ENCODE data around the gene GARRE1. TPM values are rescaled to one million over a fixed set of nuclear protein-coding genes. Genes with fewer than 3 reads are reported as not detected.

The GARRE1 gene
- total RNA-seq, 1 experiment from 2014 or later: 6.1 TPM

- H3K9me2 ChIP-seq (replicated peaks; ENCODE audit: low read length): no peaks in the 10 kb centered on the region
- H3K4me1 ChIP-seq (ENCODE audit: insufficient read depth, low read length): no peaks in the 10 kb centered on the region
- H3K27me3 ChIP-seq (ENCODE audit: low read length): no peaks in the 10 kb centered on the region
- BruUV-seq (replicated peaks): TSS peak; percentile 10
- H4K20me1 ChIP-seq (ENCODE audit: low read length): no peaks in the 10 kb centered on the region
- intact Hi-C loops (cut with micrococcal nuclease): no loop called here
- ATAC-seq (no peak), DNase-seq (no peak)
- H3K9me3 ChIP-seq (ENCODE audit: low read length): no peaks in the 10 kb centered on the region
- peaks cover 12% of the 10 kb centered on the region for H3K79me2 ChIP-seq (ENCODE audit: low read length)
- no peak overlapping the region for H3K4me2 ChIP-seq (ENCODE audit: low read length)
- TF ChIP-seq EZH2 (IDR thresholded peaks at IDR 0.05; ENCODE audit: low read length, unreplicated experiment): no peak
- H3K9ac ChIP-seq (ENCODE audit: low read length): no peak overlapping the region
- H3K36me3 ChIP-seq (ENCODE audit: low read depth, low read length): no peaks in the 10 kb centered on the region
- POLR2A ChIA-PET (ENCODE audit: unreplicated experiment): no interaction called here
- H3F3A ChIP-seq (ENCODE audit: low read length, unreplicated experiment): no peaks in the 10 kb centered on the region
- H3K27ac ChIP-seq (ENCODE audit: low read length): no peak overlapping the region
- CTCF ChIA-PET: interaction anchor here (0.7 kb wide), 1 partner anchor 10 kb away, joined by 5 read pairs; no protein-coding TSS in a partner anchor
- no peak overlapping the region for H3K4me3 ChIP-seq (ENCODE audit: low read length)
- H2AFZ ChIP-seq (ENCODE audit: low read length): no peak overlapping the region
These were observed 2.6 kb downstream of the GARRE1 start for GRCh38 chr19:34256835-34257558.

- POLR2A ChIA-PET (ENCODE audit: unreplicated experiment): no interaction called here
- H2AFZ ChIP-seq (ENCODE audit: low read length): no peak overlapping the region
- TF ChIP-seq EZH2 (IDR thresholded peaks at IDR 0.05; ENCODE audit: low read length, unreplicated experiment): no peak
- TF ChIP-seq, protein P1, sequence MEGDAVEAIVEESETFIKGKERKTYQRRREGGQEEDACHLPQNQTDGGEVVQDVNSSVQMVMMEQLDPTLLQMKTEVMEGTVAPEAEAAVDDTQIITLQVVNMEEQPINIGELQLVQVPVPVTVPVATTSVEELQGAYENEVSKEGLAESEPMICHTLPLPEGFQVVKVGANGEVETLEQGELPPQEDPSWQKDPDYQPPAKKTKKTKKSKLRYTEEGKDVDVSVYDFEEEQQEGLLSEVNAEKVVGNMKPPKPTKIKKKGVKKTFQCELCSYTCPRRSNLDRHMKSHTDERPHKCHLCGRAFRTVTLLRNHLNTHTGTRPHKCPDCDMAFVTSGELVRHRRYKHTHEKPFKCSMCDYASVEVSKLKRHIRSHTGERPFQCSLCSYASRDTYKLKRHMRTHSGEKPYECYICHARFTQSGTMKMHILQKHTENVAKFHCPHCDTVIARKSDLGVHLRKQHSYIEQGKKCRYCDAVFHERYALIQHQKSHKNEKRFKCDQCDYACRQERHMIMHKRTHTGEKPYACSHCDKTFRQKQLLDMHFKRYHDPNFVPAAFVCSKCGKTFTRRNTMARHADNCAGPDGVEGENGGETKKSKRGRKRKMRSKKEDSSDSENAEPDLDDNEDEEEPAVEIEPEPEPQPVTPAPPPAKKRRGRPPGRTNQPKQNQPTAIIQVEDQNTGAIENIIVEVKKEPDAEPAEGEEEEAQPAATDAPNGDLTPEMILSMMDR (conservative IDR thresholded peaks at IDR 0.05; ENCODE audit: low read depth, low read length): no peak
- no peak for TF ChIP-seq EZH2phosphoT487 (IDR thresholded peaks at IDR 0.05; ENCODE audit: borderline replicate concordance, low read length)
These were observed 3.2 kb downstream of the GARRE1 start for GRCh38 chr19:34257559-34257924.

GRCh38 chr19:34259367-34260095 lies 5.2 kb downstream of the GARRE1 start:
- H3K36me3 ChIP-seq (ENCODE audit: low read depth, low read length): no peaks in the 10 kb centered on the region
- H3K27me3 ChIP-seq (ENCODE audit: low read length): no peaks in the 10 kb centered on the region
- no peak overlapping the region for H2AFZ ChIP-seq (ENCODE audit: low read length)
- no peak overlapping the region for H3K4me2 ChIP-seq (ENCODE audit: low read length)
- H3K9me3 ChIP-seq (ENCODE audit: low read length): no peaks in the 10 kb centered on the region
- H3K9ac ChIP-seq (ENCODE audit: low read length): no peak overlapping the region
- H3K4me1 ChIP-seq (ENCODE audit: insufficient read depth, low read length): no peaks in the 10 kb centered on the region
- no peaks in the 10 kb centered on the region for H4K20me1 ChIP-seq (ENCODE audit: low read length)
- no TSS peak for BruUV-seq (replicated peaks)
- H3K27ac ChIP-seq (ENCODE audit: low read length): no peak overlapping the region
- no peaks in the 10 kb centered on the region for H3F3A ChIP-seq (ENCODE audit: low read length, unreplicated experiment)
- TF ChIP-seq EZH2 (IDR thresholded peaks at IDR 0.05; ENCODE audit: low read length, unreplicated experiment) (no peak), EZH2phosphoT487 (IDR thresholded peaks at IDR 0.05; ENCODE audit: borderline replicate concordance, low read length) (no peak)
- TF ChIP-seq, protein P1 (conservative IDR thresholded peaks at IDR 0.05; ENCODE audit: low read depth, low read length): no peak
- intact Hi-C loops (cut with micrococcal nuclease): no loop called here
- no peaks in the 10 kb centered on the region for H3K9me2 ChIP-seq (replicated peaks; ENCODE audit: low read length)
- ATAC-seq (no peak), DNase-seq (no peak)
- POLR2A ChIA-PET (ENCODE audit: unreplicated experiment): no interaction called here
- CTCF ChIA-PET: no interaction called here
- H3K79me2 ChIP-seq (ENCODE audit: low read length): peaks cover 12% of the 10 kb centered on the region
- no peak overlapping the region for H3K4me3 ChIP-seq (ENCODE audit: low read length)

More at GRCh38 chr19:34257559-34257924, 3.2 kb downstream of the GARRE1 start:
- Histone ChIP-seq H3K79me2 (ENCODE audit: low read length) (peaks cover 12% of the 10 kb centered on the region), H3K9ac (ENCODE audit: low read length) (no peak overlapping the region), H3K27me3 (ENCODE audit: low read length) (no peaks in the 10 kb centered on the region), H3K4me2 (ENCODE audit: low read length) (no peak overlapping the region), H3K9me3 (ENCODE audit: low read length) (no peaks in the 10 kb centered on the region), H3K4me3 (ENCODE audit: low read length) (no peak overlapping the region), H3K36me3 (ENCODE audit: low read depth, low read length) (no peaks in the 10 kb centered on the region), H3K9me2 (replicated peaks; ENCODE audit: low read length) (no peaks in the 10 kb centered on the region), H3K4me1 (ENCODE audit: insufficient read depth, low read length) (no peaks in the 10 kb centered on the region), H4K20me1 (ENCODE audit: low read length) (no peaks in the 10 kb centered on the region), H3K27ac (ENCODE audit: low read length) (no peak overlapping the region), H3F3A (ENCODE audit: low read length, unreplicated experiment) (no peaks in the 10 kb centered on the region)
- CTCF ChIA-PET: no interaction called here
- BruUV-seq (replicated peaks): no TSS peak
- ATAC-seq (no peak), DNase-seq (no peak)
- intact Hi-C loops (cut with micrococcal nuclease): no loop called here
